Activated effector memory CD4-positive, alpha-beta T cell treated with Interleukin-2 at 50 U/mL for 16 hours (primary cell): ENCODE results near the gene CCDC97.
"Not testable (repeated sequence)": the region's sequence is repeated elsewhere in the genome, so short reads cannot be mapped to it uniquely, and the experiment has no call there.

Source experiments
- DNase-seq: peaks from one replicate; pipeline ENCODE4 v3.0.0-alpha.2; 2020

CCDC97 gene

GRCh38 chr19:41344162-41344561 lies 34.2 kb downstream of the CCDC97 start:
- DNase-seq, result no peak

GRCh38 chr19:41346916-41347315 lies 36.9 kb downstream of the CCDC97 start:
- DNase-seq, result not testable (repeated sequence)

- no peak for DNase-seq
Measured at GRCh38 chr19:41350735-41351338, 40.9 kb downstream of the CCDC97 start.

GRCh38 chr19:41351339-41352245 lies 41.6 kb downstream of the CCDC97 start:
- DNase-seq, result peak; percentile 80

GRCh38 chr19:41352279-41352608 lies 42.3 kb downstream of the CCDC97 start:
- DNase-seq, result no peak

GRCh38 chr19:41352609-41353465 lies 42.9 kb downstream of the CCDC97 start:
- peak; percentile 73 for DNase-seq

- peak; percentile 93 for DNase-seq
Measured at GRCh38 chr19:41353466-41354342, 43.7 kb downstream of the CCDC97 start, which contains the start of gene TGFB1. TGFB1 (minus strand) TSS chr19:41353922; CDS start chr19:41353044, 878 bp downstream.

GRCh38 chr19:41354343-41354953 lies 44.5 kb downstream of the CCDC97 start:
- no peak for DNase-seq

- no peak for DNase-seq
Measured at GRCh38 chr19:41355035-41355434, 45.1 kb downstream of the CCDC97 start.

- DNase-seq, result no peak
Measured at GRCh38 chr19:41355802-41356201, 45.8 kb downstream of the CCDC97 start.

GRCh38 chr19:41356984-41357739 lies 47.2 kb downstream of the CCDC97 start:
- DNase-seq, result no peak

- no peak for DNase-seq
Measured at GRCh38 chr19:41357746-41358145, 47.8 kb downstream of the CCDC97 start.

GRCh38 chr19:41359741-41360140 lies 49.8 kb downstream of the CCDC97 start:
- no peak for DNase-seq

- DNase-seq, result no peak
Measured at GRCh38 chr19:41362143-41362847, 52.3 kb downstream of the CCDC97 start.

- DNase-seq, result no peak
Measured at GRCh38 chr19:41363371-41363752, 53.4 kb downstream of the CCDC97 start.

- DNase-seq, result peak; percentile 98
Measured at GRCh38 chr19:41363753-41364523, 54.0 kb downstream of the CCDC97 start, which contains the start of gene B9D2. B9D2 (minus strand) TSS chr19:41364149; CDS start chr19:41363519, 630 bp downstream.

GRCh38 chr19:41364524-41365391 lies 54.8 kb downstream of the CCDC97 start:
- DNase-seq, result no peak

GRCh38 chr19:41366089-41366488 lies 56.1 kb downstream of the CCDC97 start:
- DNase-seq, result no peak
